8988T (cell line): ENCODE measurements around the gene REPS1.
"Not testable (repeated sequence)": the region's sequence is repeated elsewhere in the genome, so short reads cannot be mapped to it uniquely, and the experiment has no call there.

Experiments used
- DNase-seq: peaks from one replicate; pipeline ENCODE4 v3.0.0; 2011

Gene REPS1, protein sequence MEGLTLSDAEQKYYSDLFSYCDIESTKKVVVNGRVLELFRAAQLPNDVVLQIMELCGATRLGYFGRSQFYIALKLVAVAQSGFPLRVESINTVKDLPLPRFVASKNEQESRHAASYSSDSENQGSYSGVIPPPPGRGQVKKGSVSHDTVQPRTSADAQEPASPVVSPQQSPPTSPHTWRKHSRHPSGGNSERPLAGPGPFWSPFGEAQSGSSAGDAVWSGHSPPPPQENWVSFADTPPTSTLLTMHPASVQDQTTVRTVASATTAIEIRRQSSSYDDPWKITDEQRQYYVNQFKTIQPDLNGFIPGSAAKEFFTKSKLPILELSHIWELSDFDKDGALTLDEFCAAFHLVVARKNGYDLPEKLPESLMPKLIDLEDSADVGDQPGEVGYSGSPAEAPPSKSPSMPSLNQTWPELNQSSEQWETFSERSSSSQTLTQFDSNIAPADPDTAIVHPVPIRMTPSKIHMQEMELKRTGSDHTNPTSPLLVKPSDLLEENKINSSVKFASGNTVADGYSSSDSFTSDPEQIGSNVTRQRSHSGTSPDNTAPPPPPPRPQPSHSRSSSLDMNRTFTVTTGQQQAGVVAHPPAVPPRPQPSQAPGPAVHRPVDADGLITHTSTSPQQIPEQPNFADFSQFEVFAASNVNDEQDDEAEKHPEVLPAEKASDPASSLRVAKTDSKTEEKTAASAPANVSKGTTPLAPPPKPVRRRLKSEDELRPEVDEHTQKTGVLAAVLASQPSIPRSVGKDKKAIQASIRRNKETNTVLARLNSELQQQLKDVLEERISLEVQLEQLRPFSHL

DNA sequence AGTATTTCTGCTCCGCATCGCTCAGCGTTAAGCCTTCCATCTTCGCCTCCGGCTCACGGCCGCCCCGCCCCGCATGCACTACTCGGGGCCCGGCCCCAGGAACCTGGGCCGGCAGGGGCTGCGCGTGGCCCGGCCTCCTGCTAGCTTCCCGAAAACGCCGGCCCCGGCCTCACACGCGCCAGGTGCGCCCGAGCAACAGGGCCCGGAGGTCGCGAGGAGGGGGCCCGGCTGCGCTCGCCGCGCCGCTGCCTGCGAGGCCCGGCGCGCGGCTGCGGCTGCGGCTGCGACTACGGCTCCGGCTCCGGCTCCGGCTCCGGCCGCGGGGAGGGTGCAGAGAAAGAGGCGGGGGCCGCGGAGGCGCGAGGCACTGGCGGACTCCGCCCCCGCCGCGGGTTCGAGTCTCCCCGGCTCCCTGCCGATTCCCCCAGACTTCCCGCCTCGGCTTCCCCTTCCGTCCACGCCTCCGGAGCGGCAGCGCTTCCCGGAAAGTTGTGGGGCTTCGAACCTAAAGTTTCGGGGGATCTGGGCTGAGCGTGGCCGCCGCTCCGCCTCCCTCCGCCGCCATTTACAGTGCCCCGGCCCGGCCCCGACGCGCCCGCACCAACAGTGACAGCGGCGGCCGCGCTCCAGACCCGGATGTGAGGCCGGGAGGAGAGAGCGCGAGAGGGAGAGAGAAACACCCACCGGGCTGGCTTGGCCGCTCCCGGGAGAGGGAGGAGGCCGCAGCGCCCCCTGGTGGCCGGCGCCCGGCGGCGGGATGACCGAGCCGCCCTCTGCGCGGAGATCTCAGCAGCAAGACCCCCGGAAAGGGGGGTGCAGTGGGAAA is at the start of gene REPS1:
TSS of gene REPS1 (minus strand) at position 611 of the 826 bp plus-strand sequence. CDS start at position 40, 571 bp downstream.
- peak; percentile 88 for DNase-seq

DNA sequence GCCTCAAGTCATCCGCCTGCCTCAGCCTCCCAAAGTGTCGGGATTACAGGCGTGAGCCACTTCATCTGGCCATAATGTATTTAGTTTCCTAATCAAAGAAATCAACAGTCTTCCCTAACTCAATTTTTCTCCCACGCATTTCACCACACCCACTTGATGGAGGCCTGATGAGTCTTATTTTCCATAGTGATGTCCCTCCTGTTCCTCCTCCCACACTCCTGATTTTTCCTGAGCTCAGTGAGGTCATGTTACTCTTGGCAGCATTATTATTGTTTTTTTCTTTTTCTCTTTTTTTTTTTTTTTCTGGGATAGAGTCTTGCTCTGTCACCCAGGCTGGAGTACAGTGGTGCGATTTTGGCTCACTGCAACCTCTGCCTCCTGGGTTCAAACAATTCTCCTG is 49.4 kb upstream of the REPS1 start:
- DNase-seq: no peak

DNA sequence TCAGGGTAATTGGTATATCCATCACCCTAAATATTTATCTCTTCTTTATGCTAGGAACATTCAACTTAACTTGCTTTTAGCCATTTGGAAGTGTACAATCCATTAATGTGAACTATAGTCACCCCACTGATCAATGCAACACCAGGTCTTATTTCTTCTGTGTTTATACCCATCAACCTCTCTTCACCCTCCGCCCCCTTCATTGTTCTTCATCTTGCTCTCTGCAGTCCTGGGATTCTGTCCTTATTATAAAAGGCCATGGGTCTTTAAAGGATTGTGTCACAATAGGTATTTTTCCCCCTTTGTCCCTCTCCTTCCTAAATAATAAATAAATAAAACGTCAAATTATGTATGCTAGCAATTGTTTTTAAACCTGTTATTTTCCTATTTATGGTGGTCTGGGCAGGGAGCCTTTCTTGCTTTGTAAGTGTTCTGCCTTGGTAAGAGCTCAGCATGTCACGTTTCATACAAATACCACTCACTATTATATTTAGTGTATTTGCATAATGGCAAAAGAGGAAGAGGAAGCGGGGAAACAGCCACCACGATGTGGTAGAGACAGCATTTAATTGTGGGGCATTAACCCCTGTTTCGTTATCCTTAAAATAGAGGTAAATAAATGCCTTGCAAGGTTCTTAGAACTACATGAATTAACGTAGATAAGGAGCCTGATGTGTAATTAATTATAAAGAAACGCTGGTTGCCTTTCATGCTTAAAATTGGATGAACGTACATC is 42.3 kb upstream of the REPS1 start:
- no peak for DNase-seq

DNA sequence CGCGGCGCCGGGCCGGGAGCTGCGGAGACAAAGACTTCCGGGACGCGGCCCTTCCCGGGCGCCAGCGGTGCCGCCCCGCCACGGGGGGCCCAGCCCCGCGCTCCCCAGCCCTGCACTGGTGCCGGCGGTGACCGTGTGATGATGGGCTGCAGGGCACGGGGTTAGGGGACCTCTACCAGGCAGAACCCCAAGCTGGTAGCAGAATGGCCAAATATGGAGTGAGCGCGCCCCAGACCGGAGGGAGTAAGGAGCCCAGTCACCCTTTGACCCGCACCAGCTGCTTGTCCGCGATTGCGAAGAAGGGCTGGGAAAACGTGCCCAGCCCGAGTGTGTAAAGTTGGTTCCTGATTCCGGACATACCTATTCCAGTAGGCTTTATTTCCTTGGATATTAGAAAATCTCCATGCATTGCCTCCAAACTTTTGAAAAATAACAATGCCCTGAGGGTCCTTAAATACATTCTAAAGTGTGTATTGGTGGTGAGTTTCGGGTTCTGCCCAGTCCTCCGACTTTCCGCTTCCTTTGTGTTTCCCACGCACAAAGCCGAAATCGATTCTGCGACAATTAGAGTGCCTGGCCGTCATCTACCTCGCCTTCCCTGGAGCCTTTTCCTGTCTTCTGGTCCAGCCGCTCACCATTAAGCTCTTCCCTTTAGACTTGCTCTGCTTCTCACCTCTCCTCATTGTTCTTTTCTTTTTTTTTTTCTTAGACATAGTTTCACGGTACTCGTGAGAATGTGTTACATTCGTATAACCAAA is 41.6 kb upstream of the REPS1 start:
- DNase-seq: no peak

DNA sequence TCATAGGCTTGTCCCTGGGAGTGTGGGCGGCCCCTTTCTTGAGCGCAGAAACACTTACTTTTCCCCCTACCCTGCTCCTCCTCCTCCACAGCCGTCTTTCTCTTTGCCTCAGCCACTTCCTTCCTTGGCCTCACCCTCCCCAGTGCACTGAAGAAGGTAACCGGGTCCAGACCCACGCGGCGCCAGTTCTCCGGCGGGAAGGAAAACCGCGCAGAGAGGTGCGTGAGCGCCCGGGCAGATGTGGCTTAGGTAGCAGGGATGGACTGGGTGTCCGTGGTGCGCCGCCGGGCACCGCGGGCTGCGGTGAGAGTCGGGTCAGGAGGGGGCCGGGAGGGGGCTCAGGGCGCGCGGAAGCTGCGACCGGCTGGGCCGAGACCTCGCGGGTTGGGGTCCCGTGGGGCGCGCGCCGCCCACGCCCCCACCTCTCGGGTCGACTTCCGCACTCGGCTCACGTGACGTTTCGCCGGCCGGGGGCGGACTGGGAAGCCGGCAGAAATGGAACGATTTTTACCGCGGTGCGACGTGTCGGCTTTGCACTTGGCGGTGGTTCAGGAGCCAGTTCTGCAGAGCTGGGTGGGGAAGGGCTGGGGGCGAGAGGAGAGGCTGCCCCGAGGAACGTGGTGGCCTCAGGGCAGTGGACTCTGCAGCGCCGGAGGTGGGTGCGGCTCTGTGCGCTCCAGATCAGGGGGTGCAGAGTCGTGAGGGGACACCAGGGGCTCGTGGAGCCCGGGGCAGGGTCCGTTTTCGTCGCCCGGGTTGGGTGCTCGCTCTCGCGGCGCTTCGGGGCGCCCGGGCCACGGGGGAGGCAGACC is 40.8 kb upstream of the REPS1 start, which contains the start of gene ABRACL:
TSS of gene ABRACL (plus strand) at position 88 of the 812 bp plus-strand sequence. CDS start 5,416 bp downstream, outside the sequence.
- peak; percentile 59 for DNase-seq

DNA sequence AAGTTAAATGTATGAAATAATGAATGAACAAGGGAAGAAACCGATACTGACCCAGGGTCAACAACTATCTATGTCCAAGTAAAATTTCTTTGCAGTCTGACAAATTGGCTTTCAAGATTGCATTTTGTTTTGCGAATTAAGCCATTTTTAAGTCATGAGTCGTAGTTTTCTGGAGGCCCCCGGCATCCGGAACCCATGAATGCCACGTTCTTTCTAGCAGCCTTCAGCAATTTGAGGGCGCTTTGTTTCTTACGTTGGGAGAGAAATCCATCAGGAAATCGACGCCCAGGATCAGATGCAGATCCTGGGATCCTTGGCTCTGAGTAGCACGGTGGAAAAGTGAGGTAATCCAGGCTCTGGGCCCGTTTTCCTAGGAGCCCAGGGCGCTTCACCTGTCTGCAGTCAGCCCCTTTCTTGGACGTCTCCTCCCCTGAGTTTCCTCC is 40.2 kb upstream of the REPS1 start:
- peak; percentile 14 for DNase-seq

DNA sequence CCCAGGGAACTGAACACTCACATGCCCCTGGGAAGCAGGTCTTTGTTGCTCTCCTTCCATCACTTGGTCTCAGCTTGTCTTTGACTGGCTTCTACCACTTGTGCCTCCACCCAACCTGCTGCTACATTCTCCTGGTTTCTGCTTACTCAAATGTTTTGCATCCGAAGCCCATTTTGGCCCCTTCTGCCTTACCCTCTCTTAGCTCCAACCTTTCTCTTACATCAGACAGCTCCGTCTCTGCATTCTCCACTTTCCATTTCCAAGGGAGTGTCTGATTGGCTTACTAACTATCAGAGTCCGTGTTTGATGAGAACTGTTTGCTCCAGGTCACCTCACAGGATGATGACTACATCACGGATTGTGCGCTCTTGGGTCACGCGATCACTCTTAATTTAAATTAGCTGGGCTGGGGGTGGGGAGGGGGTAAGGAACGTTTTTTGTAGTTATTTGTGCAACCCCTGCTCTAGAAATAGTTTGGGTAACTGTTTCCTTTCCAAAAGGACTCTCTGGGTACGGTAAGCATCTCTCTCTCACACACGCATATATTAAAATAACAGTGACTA is 39.6 kb upstream of the REPS1 start:
- DNase-seq: no peak

DNA sequence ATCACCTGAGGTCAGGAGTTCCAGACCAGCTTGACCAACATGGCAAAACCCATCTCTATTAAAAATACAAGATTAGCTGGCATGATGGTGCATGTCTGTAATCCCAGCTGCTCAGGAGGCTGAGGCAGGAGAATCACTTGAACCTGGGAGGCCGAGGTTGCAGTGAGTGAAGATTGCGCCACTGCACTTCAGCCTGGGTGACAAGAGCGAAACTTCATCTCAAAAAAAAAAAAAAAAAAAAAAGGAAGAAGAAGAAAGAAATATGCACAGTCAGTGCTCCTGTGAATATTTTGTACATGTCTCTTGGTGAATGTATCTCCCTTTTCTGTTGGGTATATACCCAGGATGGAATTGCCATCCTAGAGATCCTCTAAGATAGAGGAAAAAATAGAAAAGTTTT is 37.4 kb upstream of the REPS1 start:
- DNase-seq: not testable (repeated sequence)

DNA sequence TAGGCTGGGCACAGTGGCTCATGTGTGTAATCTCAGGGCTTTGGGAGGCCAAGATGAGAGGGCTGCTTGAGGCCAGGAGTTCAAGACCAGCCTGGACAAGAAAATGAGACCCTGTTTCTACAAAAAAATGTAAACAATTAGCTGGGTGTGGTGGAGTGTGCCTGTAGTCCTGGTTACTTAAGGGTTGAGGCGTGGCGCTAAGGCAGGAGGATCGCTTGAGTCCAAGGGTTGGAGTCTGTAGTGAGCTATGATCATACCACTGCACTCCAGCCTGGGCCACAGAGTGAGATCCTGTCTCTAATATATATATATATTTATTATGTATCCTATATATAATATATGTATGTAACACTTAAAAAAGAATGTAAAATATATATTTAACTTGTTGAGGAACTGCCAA is 32.6 kb upstream of the REPS1 start:
- no peak for DNase-seq

DNA sequence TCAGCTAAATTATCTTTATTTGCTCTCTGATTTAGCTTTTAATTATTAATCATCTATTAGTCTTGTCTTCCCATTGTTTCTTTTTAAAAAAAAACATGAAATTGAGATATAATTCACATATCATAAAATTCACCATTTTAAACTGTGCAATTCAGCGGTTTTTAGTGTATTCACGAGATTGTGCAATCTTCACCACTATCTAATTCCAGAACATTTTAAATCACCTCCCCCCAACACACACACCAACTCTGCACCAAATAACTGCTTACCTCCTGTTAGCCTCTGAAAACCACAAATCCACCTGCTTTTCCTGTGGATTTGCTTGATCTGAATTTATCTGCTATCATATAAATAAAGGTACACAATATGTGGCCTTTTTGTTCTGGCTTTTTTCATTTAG is 31.7 kb upstream of the REPS1 start:
- DNase-seq: no peak

DNA sequence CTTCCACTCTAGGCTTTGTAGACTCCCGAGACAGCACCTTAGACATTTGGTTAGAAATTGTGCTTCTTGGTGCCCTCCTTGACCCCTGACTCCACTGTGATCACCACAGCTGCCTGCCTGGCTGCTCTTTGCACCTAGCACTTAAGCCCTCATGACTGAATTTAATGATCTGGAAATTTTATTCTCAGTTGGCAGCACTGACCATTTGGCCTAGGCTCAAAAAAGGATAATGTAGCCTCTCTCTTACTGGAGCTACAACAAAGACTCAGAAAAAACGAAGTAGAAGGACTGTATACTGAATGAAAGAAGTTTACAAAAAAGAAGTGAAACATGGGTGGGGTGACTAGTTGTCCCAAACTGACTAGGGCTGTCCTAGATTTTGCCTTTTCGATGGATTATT is 29.2 kb upstream of the REPS1 start:
- no peak for DNase-seq

DNA sequence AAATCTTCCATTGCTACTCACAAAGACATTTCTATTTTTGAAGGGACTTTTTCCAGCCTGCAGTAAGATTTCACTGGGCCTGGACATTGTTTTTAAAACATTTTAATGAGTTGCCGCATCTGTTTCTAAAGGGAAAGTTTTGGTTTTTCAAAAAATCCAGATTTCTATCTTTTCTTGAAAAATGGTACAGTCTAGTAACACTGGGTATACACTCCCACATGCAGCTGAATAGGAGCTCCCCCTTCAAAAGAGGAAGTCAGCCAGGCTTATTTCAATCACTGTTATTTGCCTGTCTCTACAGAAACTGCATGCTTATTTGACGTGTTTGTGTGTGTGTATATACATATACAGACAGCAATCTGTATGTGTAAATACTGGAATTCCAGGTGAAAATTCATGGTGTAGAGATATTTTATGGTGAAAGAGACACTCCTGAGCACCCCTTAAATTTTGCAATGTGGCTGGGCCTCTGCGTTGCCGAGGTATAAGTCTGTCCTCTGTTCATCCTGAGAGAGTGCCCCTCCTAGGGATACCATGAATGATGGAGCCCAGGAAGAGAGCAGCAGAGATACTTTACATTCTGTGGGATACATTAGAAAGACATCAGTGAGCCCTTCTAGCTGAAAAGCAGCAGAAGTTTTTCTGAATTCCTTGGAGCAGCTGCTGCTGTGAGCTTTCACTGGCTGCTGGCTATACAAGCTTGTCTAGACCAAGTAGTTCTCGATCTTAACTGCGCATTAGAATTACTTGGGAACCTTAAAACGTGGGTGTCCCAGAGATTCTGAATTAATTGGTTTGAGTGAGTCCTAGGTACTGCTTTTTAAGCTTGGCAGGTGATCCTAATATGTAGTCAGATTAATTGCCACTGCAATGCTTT is 28.5 kb upstream of the REPS1 start:
- no peak for DNase-seq

DNA sequence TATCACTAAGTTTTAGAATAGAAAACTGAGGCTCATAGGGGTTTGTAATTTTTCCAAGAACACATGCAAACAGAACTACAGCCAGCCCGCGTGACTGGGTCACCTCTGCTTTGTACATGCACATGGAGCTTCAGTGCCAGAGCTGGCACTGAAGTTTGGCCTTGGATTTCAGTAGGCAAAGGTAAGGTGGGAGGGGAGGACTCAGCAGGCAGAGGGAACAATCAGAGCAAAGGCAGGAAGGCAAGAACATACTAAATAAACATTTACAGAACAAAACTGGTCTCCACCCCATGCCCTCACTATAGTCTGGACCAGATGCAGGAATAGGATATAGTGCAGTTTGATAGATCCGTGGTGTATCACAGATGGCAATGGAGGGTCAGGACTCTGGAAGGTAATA is 26.9 kb upstream of the REPS1 start:
- DNase-seq: no peak

DNA sequence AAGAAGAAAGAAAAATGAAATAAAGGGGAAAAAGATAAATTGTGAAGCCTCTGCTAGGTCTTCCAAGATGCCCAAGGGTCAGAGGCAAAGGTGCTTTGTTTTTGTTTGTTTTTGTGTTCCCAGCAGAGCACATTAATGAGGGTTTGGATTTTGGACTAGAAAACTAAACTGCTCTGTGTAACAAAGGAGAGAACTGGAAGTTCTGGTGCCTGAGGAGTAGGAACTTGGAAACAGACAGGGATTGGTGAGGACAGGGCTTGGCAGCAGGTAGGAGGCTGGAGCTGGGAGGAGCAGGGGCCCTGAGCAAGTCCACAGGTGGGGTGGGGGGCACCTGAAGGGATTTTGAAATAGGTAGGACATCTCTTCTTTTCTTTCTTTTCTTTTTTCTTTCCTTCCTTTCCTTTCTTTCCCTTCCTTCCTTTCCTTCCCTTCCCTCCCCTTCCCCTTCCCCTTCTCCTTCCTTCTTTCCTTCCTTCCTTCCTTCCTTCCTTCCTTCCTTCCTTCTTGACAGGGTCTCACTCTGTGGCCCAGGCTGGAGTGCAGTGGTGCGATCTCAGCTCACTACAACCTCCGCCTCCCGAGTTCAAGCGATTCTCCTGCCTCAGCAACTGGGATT is 25.2 kb upstream of the REPS1 start:
- DNase-seq: no peak

DNA sequence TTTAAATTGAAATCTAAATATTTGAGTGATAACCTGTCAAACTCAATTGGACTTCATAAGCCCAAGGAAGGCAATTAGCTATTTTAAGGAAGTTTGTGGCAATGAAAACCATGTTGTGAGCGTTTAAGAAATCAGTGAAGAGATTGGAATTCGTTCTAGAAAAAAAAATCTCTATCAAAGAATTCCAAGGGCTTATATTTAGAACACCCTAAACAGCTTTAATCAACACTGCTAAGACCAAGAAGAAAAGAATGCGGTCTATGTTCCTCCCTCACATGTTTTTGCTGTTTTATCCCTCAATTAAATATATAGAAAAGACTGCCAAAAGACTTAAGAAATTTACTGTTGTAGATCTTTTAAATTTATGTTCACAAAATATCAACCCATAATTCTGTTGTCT is 23.9 kb upstream of the REPS1 start:
- DNase-seq: no peak

DNA sequence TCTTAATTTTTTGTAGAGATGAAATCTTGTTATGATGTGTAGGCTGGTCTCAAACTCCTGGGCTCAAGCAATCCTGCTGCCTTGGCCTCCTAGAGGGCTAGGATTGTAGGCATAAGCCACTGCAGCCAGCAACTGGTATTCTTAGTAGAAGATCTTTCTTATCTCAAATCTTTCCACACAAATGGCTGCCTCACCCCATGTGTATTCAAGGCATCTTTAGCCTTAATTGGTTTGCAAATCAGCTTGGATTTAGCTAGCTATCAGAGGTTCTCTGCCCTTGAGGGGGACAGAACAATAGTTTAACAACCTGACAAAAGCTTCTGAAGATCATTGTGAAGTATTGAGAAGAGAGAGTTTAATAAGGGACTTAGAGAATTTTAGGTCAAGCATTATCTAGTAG is 22.6 kb upstream of the REPS1 start:
- DNase-seq: no peak

DNA sequence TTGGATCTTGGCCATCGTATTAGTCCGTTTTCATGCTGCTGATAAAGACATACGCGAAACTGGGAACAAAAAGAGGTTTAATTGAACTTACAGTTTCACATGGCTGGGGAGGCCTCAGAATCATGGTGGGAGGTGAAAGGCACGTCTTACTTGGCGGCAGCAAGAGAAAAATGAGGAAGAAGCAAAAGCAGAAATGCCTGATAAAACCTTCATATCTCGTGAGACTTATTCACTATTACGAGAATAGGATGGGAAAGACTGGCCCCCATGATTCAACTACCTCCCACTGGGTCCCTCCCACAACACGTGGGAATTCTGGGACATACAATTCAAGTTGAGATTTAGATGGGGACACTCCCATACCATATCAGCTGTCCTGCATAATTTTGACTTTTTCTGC is 20.1 kb upstream of the REPS1 start:
- no peak for DNase-seq

DNA sequence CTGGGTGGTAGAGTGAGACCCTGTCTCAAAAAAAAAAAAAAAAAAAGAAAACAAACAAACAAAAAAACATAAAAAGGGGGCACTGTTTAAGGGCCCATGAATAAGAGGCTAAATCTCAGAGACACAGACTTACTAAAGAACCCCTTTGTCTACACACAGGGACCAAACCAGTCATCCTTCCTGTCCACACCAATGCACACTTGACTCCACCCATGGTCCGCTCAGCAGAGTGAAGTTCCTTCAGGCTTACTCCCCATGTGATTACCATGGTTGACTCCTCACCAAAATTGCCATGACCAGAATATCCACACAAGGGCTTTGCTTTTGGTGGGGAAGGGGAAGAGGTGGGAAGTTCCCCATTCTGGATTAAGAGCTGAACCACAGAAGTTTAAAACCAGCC is 19.4 kb upstream of the REPS1 start:
- DNase-seq: no peak

DNA sequence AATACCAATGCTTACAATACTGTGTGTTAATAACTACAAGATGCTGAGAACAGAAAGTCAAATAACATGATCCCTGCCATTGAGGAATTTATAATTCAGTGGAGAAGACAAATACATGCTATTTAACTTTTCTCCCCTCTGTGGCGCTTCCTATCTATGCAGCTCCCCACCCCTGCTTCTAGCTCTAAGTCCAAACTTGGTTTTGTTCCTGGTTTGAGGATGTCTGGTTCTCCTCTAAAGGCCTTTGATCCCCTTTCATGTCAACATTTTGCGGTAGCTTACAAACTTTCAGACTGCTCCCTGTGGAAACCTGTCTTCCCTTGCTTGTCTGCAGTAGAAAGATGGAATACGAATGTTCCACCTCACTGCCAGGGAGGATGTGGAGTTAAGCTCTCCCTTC is 18.4 kb upstream of the REPS1 start:
- DNase-seq: no peak
